GM12891 (cell line): Measurements from ENCODE around the gene PARD3.

Experiments
- PAX5 ChIP-seq: IDR thresholded peaks from 2 replicates; pipeline ENCODE4 v1.6.1; 2011; ENCODE audit warnings: low read length, moderate library complexity, mild to moderate bottlenecking; ENCODE audit not compliant: insufficient read depth, severe bottlenecking
- POLR2A ChIP-seq: IDR thresholded peaks from 2 replicates; pipeline ENCODE4 v1.6.1; 2011; ENCODE audit warnings: low read depth, low read length, control low read depth
- POLR2AphosphoS5 ChIP-seq: IDR thresholded peaks from 2 replicates; pipeline ENCODE4 v1.6.1; 2011; ENCODE audit warnings: low read depth, low read length, control low read depth
- POU2F2 ChIP-seq: IDR thresholded peaks from 2 replicates; pipeline ENCODE4 v1.6.1; 2011; ENCODE audit warnings: low read depth, mild to moderate bottlenecking, control low read depth, low read length, moderate library complexity
- SPI1 ChIP-seq: IDR thresholded peaks from 2 replicates; pipeline ENCODE4 v1.6.1; 2011; ENCODE audit warnings: low read depth, low read length, control low read depth
- TAF1 ChIP-seq: IDR thresholded peaks from 2 replicates; pipeline ENCODE4 v1.6.1; 2011; ENCODE audit warnings: low read depth, low read length, control low read depth

- no peak for TF ChIP-seq POLR2AphosphoS5
- no peak for TF ChIP-seq POLR2A
- TF ChIP-seq TAF1 = no peak
- TF ChIP-seq PAX5 = no peak
- no peak for TF ChIP-seq POU2F2
- TF ChIP-seq SPI1 = no peak
Measured at GRCh38 chr10:34862892-34863291, 47.8 kb upstream of the PARD3 start.
